HG03565 (cell line): ENCODE data around the gene ENKUR.

Experiments used
- ATAC-seq: cut with Tn5 transposase; IDR thresholded peaks from one replicate; pipeline ENCODE4 v1.9.1; 2021; ENCODE audit warnings: mild to moderate bottlenecking, moderate library complexity; ENCODE audit not compliant: unreplicated experiment

The ENKUR gene, protein sequence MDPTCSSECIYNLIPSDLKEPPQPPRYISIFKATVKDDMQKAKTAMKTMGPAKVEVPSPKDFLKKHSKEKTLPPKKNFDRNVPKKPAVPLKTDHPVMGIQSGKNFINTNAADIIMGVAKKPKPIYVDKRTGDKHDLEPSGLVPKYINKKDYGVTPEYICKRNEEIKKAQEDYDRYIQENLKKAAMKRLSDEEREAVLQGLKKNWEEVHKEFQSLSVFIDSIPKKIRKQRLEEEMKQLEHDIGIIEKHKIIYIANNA

DNA sequence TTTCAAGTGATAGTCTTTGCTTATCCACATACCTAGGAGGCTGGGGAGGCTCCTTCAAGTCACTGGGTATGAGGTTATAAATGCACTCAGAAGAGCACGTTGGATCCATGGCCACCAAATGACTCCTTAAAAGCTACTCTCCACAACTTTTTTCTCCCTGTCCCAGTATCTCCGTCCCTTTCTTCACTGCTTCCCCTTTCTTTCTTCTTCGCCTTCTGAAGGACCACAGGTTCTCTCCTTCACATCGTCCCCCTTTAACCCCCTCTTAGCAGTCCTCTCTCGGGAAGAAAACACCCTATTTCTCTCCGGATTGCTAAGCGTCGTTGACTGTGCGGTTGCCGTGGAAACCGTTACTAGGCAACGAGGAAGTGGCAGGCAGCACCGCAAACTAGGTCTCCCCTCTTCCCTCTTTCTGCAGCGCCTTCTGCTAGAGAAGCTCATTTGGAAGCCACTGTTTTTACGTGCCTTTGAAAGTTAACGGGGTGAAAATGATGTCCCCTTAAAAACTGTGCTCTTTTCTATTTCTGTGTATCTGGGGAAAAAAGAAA is at the start of gene ENKUR:
TSS of gene ENKUR (minus strand) at position 331 of the 548 bp plus-strand sequence. CDS start at position 109, 222 bp downstream.
- ATAC-seq = peak; percentile 42

GRCh38 chr10:25064401-25064800 is 48.4 kb upstream of the ENKUR start:
- ATAC-seq = no peak

- ATAC-seq = no peak
Measured at GRCh38 chr10:25063644-25064043, 47.7 kb upstream of the ENKUR start.

- ATAC-seq = no peak
Measured at GRCh38 chr10:25063157-25063556, 47.2 kb upstream of the ENKUR start.

DNA sequence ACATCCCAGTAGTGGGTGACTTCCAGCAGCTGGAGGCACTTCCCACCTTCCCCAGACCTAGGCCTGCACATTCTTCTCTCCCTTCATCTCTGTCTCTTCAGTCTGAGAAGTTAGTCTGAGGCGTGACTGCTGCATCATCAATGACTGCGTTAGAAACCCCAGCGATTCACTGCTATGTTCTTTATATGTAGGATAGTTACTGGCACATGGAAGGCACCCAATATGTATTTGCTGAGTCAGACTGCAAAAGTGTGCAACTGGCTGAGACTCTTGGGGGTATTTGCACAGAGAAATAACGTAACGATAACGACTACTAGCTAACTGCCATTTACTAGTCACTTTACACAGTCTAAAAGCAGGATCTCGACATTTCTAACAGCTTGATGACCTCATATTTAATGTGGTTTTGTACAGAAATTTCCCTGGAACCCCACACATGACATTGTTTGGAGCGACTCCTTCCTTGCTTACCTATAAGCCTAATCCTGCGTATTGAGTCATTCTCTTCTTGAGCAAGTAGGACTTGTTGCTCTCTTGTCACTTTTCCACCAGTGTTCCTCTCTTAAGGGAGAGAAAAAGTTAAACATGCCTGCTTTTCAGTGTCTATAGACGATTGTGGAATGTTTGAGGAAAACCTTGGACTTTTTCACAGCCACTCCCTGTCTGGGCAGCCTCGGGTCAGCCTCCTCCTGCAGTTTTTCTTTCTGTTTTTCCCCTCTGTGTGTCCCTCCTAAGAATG is 45.9 kb upstream of the ENKUR start:
- no peak for ATAC-seq

GRCh38 chr10:25061125-25061524 is 45.2 kb upstream of the ENKUR start:
- ATAC-seq = no peak

DNA sequence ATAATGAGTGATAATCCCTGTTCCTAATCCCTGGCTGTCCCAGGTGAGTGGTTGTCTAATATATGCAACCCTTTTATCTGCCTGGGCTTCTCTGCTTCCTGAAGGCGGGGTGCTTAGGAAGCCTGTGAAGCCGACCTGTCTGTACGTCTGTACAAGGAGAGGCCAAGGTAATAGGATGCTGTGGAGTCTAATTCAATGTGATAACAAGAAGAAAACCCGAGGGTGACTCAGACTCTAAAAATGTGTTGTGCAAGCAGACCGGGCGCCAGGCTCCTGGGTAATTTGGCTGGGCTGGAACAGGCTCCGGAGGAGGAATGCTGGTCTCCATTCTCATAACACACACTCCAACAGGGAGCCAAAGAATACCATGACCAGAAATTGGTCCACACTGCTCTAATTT is 44.0 kb upstream of the ENKUR start:
- ATAC-seq = no peak

GRCh38 chr10:25057886-25058285 is 41.9 kb upstream of the ENKUR start:
- no peak for ATAC-seq

GRCh38 chr10:25056726-25057125 is 40.8 kb upstream of the ENKUR start:
- no peak for ATAC-seq

DNA sequence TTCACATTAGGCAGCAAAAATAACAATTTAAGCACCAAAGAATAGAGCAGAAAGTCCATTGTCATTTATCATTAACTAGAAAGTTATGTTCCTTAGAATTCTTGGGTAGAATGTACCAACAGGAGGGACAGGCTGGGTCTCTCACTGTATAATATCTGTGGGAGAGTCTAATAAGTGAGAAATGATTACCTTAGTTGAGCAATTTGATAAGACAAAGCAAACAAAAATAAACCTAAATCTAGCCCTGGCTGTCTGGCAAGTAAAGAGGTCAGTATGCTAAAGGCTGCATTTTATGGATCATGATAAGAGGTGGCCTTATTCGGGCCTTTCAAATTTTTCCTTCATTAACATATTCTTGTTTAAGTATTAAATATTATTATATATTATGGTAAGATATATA is 36.1 kb upstream of the ENKUR start:
- no peak for ATAC-seq

- ATAC-seq = no peak
Measured at GRCh38 chr10:25050402-25050801, 34.4 kb upstream of the ENKUR start.

GRCh38 chr10:25049966-25050365 is 34.0 kb upstream of the ENKUR start:
- ATAC-seq = no peak

- ATAC-seq = no peak
Measured at GRCh38 chr10:25048450-25048849, 32.5 kb upstream of the ENKUR start.

DNA sequence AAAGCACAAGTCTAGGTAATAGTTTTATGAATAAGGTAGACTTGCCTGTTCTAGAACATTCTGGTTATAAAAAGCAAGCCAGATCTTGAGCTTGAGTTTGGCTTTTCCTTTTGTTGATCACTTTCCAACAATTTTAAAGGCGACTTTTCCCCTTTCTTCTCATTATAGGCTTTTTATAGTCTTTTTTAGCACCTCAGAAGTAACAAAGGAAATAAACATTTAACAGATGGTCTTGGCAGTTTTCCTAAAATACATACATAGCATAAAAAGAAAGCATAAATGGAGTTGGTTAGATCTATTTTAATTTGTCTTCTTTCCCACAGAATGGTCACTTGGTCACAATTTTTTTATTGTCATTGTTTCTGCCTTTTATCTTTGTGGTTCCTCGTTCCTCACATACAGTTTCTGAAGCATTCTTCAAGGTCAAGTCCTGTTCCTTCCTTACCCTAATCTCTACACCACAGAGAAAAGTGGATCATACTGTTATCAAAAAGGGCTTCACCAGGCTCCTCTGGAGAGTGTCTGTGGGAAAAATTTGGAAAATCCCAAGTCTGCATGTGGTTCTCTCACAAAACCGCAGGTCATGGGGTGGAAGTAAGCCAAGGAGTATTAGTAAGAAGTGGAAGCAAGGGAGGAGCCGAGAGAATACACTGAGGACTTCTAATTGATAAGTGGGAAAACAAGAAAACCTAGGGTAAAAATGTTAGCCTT is 31.8 kb upstream of the ENKUR start:
- ATAC-seq = no peak

DNA sequence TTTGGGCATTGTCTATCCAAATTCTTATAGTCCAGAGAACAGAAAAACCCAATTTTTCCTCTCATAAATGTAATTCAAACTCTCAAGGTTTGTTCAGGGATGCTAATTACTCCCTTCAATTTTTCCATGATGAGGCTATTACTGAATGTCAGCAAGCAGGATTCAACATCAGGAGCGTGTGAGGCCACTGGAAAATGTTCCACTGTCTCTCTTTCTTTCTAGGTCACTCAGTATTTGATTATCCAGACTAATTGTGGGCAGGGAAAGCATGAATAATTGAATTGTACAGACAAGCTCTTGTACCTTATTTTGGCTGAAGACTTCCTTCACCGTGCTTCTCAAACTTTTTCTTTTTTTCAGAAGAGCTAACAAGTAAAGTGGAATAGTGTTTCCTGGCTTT is 31.1 kb upstream of the ENKUR start:
- ATAC-seq = no peak

GRCh38 chr10:25046641-25047040 is 30.7 kb upstream of the ENKUR start:
- no peak for ATAC-seq

DNA sequence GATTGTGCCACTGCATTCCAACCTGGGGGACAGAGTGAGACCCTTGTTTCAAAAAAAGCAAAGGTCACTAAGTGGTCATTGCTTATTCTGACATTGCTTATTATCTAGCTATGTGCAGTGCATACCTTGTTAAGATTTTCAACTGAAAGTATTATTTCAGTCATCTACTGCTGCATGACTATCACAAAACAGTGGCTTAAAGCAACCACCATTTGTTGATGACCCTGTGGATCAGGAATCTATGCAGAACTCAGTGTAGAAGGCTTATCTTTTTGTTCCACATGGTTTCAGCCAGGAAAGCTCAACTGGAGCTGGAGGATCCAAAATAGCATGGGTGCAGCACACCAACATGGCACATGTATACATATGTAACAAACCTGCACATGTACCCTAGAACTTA is 23.6 kb upstream of the ENKUR start:
- no peak for ATAC-seq

GRCh38 chr10:25038325-25038724 is 22.4 kb upstream of the ENKUR start:
- ATAC-seq = no peak

DNA sequence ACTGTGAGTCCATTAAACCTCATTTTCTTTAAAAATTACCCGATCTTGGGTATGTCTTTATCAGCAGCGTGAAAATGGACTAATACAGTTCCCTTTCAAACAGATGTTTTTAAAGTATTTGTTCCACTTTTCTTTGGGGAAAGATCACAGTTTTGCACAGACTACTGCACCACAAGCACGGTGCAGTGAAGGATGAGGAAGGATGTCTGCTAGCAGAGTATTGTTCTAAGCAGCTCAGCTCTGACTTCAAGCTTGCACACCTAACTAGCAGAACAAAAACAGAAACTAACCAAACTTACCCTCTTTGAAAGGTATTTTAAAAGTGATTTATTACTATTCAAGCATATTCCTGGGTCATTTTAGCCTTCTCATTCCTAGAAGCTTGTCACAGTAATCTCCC is 20.4 kb upstream of the ENKUR start:
- peak; percentile 59 for ATAC-seq

- no peak for ATAC-seq
Measured at GRCh38 chr10:25029519-25029918, 13.6 kb upstream of the ENKUR start.

GRCh38 chr10:25028711-25029110 is 12.8 kb upstream of the ENKUR start:
- no peak for ATAC-seq

DNA sequence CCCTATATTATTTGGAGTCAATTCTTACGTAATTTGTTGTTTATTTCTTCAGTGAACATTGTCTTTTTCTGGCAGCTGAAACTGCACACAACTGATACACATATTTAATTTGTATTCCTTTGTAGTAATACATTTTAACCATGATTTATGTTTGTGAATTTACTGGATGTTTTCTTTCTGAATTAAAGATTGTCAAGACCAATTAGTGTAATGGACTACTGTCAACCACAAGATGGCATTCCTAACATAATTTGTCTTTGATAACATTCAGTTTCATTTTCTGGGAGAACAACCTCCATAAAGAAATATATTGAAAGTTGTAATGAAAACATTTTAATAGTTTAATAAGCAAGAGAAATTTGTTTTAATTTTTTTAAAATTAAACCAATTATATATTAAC is 10.5 kb upstream of the ENKUR start:
- no peak for ATAC-seq
